Left lung (tissue), 10 donors: Measurements from ENCODE around the gene ACSL3. TPM values are rescaled to one million over a fixed set of nuclear protein-coding genes. Genes with fewer than 3 reads are reported as not detected.

ENCODE experiments used
- ATAC-seq: fragments of 200-7000 bp; cut with Tn5 transposase; one replicate; pipeline ENCODE4 v1.9.1; 2020; ENCODE audit warnings: moderate library complexity
- DNase-seq, 4 donors: peaks; one replicate each; pipeline ENCODE4 v3.0.0-alpha.2; 2013 to 2020
- H3K27ac ChIP-seq, 2 donors: fragments of 200-600 bp; sonication (generic) in 1 of 2; one replicate each; pipeline versions ENCODE4 v1.5.0 to v1.8.0; 2020 to 2021
- H3K27me3 ChIP-seq, 2 donors: fragments of 200-600 bp; sonication (generic) in 1 of 2; one replicate each; pipeline versions ENCODE4 v1.5.0 to v1.8.0; 2020 to 2021
- H3K36me3 ChIP-seq, 2 donors: fragments of 200-600 bp; sonication (generic) in 1 of 2; one replicate each; pipeline versions ENCODE4 v1.5.0 to v1.8.0; 2020 to 2021
- H3K4me1 ChIP-seq, 2 donors: fragments of 200-600 bp; one replicate each; pipeline ENCODE4 v1.8.0; 2021
- H3K4me3 ChIP-seq, 2 donors: fragments of 200-600 bp; sonication (generic) in 1 of 2; one replicate each; pipeline versions ENCODE4 v1.5.0 to v1.8.0; 2020 to 2021; ENCODE audit warnings: mild to moderate bottlenecking in 1 of 2
- H3K9me3 ChIP-seq, 2 donors: fragments of 200-600 bp; sonication (generic) in 1 of 2; one replicate each; pipeline versions ENCODE4 v1.5.0 to v1.8.0; 2020 to 2021
- intact Hi-C, 2 donors: fragments of 100-400 bp; cut with DNase I; formaldehyde crosslinking; loops; one replicate each; pipeline versions ENCODE4 v1.11.2 to v1.14.2; 2022
- polyA plus RNA-seq, 6 donors: library from polyadenylated mRNA; unstranded; fragments of 120-200 nt; gene quantifications; one replicate each; pipeline ENCODE4 v1.2.1, GENCODE V29; 2013; ENCODE audit not compliant: insufficient read length in 6 of 6
- total RNA-seq, 2 donors: library from RNA; stranded (reverse); fragmentation: NEBNext Ultra II Directional; extraction: Animal tissue kit (Norgen Biotek cat#: 25700); gene quantifications; one replicate each; pipeline ENCODE4 v1.2.1, GENCODE V29; 2021
- TF ChIP-seq, protein P1 (sequence below), 2 donors: fragments of 200-600 bp; sonication (generic) in 1 of 2; IDR thresholded peaks; one replicate each; pipeline versions ENCODE4 v1.5.0 to v1.8.0; 2021; ENCODE audit warnings: antibody characterized with exemption in 2 of 2
- donor health status: DM: no; HTN: yes; CAD: no.
- donor health status: DM: no; HTN: no; CAD: no.

ACSL3 gene
- total and polyA plus RNA-seq, 8 donors, result 55.1 to 102 (median 61.0) TPM

DNA sequence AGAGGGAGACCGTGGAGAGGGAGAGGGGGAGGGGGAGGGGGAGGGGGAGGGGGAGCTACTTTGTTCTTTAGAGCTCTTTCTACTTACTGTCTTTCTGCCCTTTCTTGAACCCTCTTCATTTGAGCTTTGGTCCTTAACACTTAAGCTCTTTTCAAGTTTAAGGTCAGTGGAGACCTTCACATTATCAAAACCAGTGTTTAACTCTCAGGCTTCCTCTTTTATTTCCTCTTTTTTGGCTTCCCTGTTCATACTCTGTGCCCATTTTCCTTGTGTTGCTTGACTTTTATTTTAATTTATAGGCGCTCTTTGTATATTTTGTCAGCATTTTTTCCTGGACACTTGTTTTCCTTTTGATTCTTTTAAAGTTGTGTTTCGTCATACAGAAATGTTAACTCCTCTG is 37.1 kb downstream of the ACSL3 start:
- Histone ChIP-seq H3K36me3 (no peaks in the 10 kb centered on the region), H3K9me3 (no peaks in the 10 kb centered on the region), H3K27me3 (no peaks in the 10 kb centered on the region), H3K27ac (peak overlapping the region in 1 of 2 donors; percentile 45), H3K4me3 (no peak overlapping the region), H3K4me1 (peaks cover 2 to 39% of the 10 kb centered on the region in 2 donors)
- DNase-seq (no peak), ATAC-seq (peak; percentile 17)
- intact Hi-C loops, result no loop called here
- TF ChIP-seq, protein P1, sequence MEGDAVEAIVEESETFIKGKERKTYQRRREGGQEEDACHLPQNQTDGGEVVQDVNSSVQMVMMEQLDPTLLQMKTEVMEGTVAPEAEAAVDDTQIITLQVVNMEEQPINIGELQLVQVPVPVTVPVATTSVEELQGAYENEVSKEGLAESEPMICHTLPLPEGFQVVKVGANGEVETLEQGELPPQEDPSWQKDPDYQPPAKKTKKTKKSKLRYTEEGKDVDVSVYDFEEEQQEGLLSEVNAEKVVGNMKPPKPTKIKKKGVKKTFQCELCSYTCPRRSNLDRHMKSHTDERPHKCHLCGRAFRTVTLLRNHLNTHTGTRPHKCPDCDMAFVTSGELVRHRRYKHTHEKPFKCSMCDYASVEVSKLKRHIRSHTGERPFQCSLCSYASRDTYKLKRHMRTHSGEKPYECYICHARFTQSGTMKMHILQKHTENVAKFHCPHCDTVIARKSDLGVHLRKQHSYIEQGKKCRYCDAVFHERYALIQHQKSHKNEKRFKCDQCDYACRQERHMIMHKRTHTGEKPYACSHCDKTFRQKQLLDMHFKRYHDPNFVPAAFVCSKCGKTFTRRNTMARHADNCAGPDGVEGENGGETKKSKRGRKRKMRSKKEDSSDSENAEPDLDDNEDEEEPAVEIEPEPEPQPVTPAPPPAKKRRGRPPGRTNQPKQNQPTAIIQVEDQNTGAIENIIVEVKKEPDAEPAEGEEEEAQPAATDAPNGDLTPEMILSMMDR (IDR thresholded peaks at IDR 0.05), result no peak

- Histone ChIP-seq H3K9me3 (no peaks in the 10 kb centered on the region), H3K27me3 (no peaks in the 10 kb centered on the region), H3K27ac (no peak overlapping the region), H3K36me3 (no peaks in the 10 kb centered on the region), H3K4me3 (no peak overlapping the region), H3K4me1 (peaks cover 0 to 38% of the 10 kb centered on the region in 2 donors)
- DNase-seq, result no peak
- intact Hi-C loops, result loop anchor here in 1 of 2 donors (5.0 kb wide), 1 partner anchor 192 kb away; no protein-coding TSS in a partner anchor
- TF ChIP-seq, protein P1 (IDR thresholded peaks at IDR 0.05), result no peak
- ATAC-seq, result no peak
Observed at GRCh38 chr2:222899413-222900181, 38.8 kb downstream of the ACSL3 start.

DNA sequence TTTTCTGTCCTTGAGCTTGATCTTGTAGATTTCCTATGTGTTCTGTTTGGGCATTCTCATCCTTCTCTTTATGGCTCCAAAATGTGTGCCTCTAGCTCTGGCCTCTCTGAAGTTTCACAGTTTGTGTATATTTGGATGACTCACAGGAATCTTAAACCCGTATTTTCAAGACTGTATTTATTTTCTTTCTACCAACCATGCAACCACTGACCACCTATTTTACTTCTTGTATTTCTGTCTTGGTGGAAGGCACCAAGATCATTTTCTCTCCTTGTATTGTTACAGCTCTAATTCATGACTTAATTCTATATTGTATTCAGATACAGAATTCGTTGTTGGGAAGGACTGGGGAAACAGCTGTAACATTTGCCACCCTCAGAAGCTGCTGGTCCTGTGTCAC is 39.5 kb downstream of the ACSL3 start:
- Histone ChIP-seq H3K4me3 (no peak overlapping the region), H3K27ac (no peak overlapping the region), H3K9me3 (no peaks in the 10 kb centered on the region), H3K4me1 (peaks cover 0 to 35% of the 10 kb centered on the region in 2 donors), H3K36me3 (no peaks in the 10 kb centered on the region), H3K27me3 (no peaks in the 10 kb centered on the region)
- ATAC-seq (peak; percentile 13), DNase-seq (no peak)
- TF ChIP-seq, protein P1 (IDR thresholded peaks at IDR 0.05), result no peak
- intact Hi-C loops, result loop anchor here in 1 of 2 donors (5.0 kb wide), 1 partner anchor 193 kb away; no protein-coding TSS in a partner anchor

DNA sequence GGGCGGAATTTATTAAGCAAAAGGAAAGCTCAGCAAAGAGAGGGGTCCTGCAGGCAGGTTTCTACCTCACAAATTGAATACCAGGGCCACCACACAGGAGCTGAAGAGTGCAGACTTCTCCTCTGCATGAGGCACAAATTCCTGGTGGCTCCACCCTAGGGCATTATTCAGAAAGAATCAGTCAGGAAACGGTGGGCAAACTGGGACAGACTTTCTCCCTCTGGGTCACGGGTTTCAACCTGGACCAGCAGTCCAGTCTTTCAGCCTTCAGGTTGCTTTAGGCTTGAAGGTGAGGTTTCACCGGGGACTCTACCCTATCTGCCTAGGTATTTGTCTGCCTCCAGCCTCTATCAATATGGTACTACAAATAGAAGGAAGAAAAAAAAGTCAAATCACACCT is 41.8 kb downstream of the ACSL3 start:
- Histone ChIP-seq H3K36me3 (no peaks in the 10 kb centered on the region), H3K4me3 (no peak overlapping the region), H3K9me3 (no peaks in the 10 kb centered on the region), H3K4me1 (peaks cover 0 to 36% of the 10 kb centered on the region in 2 donors), H3K27me3 (no peaks in the 10 kb centered on the region), H3K27ac (no peak overlapping the region)
- intact Hi-C loops, result loop anchor here in 1 of 2 donors (5.0 kb wide), 1 partner anchor 195 kb away; no protein-coding TSS in a partner anchor
- ATAC-seq (no peak), DNase-seq (no peak)
- TF ChIP-seq, protein P1 (IDR thresholded peaks at IDR 0.05), result no peak
